ENCODE measurements around the gene MRNIP. TPM values are rescaled to one million over a fixed set of nuclear protein-coding genes. Genes with fewer than 3 reads are reported as not detected.

The MRNIP gene
- total and polyA plus RNA-seq, 2 of the 8 experiments (the other 6 are each of a cell fraction or from before 2014, with no cell fraction given), result 29.6 TPM

DNA sequence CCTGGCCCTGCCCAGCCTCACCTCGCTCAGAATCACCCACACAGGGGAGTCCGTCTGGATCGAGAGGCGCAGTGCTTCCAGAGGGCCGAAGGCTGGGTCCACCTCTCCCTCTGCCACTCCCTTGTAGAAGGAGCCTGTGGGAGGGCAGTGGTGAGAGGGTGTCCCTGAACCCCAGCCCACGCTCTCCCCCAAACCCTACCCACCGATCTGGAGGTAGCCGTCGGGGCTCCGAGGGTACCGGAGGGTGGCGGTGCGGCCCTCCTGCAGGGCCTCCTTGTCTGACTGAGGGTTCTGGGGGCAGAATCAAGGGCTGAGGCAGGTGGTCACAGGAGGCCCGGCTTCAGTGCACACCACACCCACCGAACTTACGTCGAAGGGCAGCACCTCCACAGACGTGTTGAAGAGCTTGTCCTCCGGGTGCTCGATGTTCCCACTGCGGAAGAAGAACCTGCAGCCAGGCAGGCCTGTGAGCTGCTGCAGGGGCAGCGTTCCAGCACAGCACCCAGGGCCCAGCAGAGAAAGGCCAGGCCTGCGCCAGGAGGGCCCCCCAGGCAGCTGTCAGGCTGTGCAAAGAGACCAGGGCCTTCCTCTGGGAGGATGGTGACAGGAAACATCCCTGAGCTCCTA lies 60.4 kb downstream of the MRNIP start:
- Histone ChIP-seq H3K23me2 (ENCODE audit: low read depth, low read length) (peaks cover 7% of the 10 kb centered on the region), H3K9ac (replicated peaks in 1 of 4; ENCODE audit: extremely low read depth in 1 of 4, low read depth in 3 of 4, low read length in 3 of 4) (no peak overlapping the region), H2BK120ac (replicated peaks; ENCODE audit: low read depth, low read length) (no peak overlapping the region), H4K5ac (ENCODE audit: insufficient read length, low read depth, low read length) (no peak overlapping the region), H4K8ac (ENCODE audit: extremely low read depth, insufficient read depth, low read length) (peak overlapping the region; percentile 74; the same call in 1 of the 2 replicates), H2BK15ac (ENCODE audit: low read length) (no peak overlapping the region), H3K4ac (replicated peaks; ENCODE audit: insufficient read length, low read depth, low read length) (no peak overlapping the region), H3K9me3 (ENCODE audit: insufficient read depth in 2 of 2, low read depth in 1 of 2, low read length in 1 of 2) (no peaks in the 10 kb centered on the region), H3K27me3 (replicated peaks in 1 of 4; ENCODE audit: control insufficient read depth in 3 of 4, extremely low read depth in 1 of 4, insufficient read depth in 3 of 4, low read length in 3 of 4) (peaks cover 0 to 2% (median 0%) of the 10 kb centered on the region in 4 experiments; a peak in 1 of 7 replicates), H3K79me2 (ENCODE audit: control insufficient read depth in 1 of 2, insufficient read depth in 2 of 2, low read length in 2 of 2) (no peaks in the 10 kb centered on the region), H3K18ac (ENCODE audit: extremely low read depth, low read length) (no peak overlapping the region), H2BK20ac (ENCODE audit: low read length) (no peak overlapping the region), H2BK5ac (ENCODE audit: low read depth, low read length) (no peak overlapping the region), H3K36me3 (ENCODE audit: control insufficient read depth in 2 of 4, insufficient read depth in 4 of 4, low read length in 3 of 4) (peaks cover 12 to 31% (median 27%) of the 10 kb centered on the region in 4 experiments), H4K91ac (replicated peaks; ENCODE audit: insufficient read length, low read length) (no peak overlapping the region), H3K4me3 (ENCODE audit: extremely low read depth in 1 of 4, insufficient read depth in 2 of 4, low read depth in 3 of 4, low read length in 4 of 4) (no peak overlapping the region), H3K4me2 (ENCODE audit: insufficient read depth in 1 of 2, low read depth in 2 of 2, low read length in 2 of 2) (no peak overlapping the region), H2AK5ac (ENCODE audit: low read depth, low read length) (no peak overlapping the region), H3K56ac (replicated peaks; ENCODE audit: insufficient read length, low read depth, low read length) (no peak overlapping the region), H3K79me1 (ENCODE audit: low read depth, low read length) (no peaks in the 10 kb centered on the region; the same call in 1 of the 2 replicates), H2BK12ac (ENCODE audit: low read depth, low read length) (no peak overlapping the region), H3K23ac (ENCODE audit: insufficient read length) (no peak overlapping the region), H2AFZ (ENCODE audit: low read length) (no peak overlapping the region), H3K14ac (ENCODE audit: insufficient read length) (no peak overlapping the region), H3K4me1 (replicated peaks in 1 of 4; ENCODE audit: control insufficient read depth in 3 of 4, insufficient read depth in 4 of 4, low read length in 3 of 4) (peaks cover 0 to 25% (median 23%) of the 10 kb centered on the region in 4 experiments; a peak in 6 of 7 replicates), H3K27ac (ENCODE audit: low read depth, low read length) (no peak overlapping the region), H4K20me1 (replicated peaks in 1 of 2; ENCODE audit: control insufficient read depth in 1 of 2, insufficient read depth in 2 of 2, low read length in 2 of 2) (peaks cover 8 to 20% of the 10 kb centered on the region in 2 experiments)
- FAIRE-seq, result no peak
- POLR2A ChIA-PET (ENCODE audit: partially characterized antibody), result interaction anchor here (0.8 to 16.9 kb wide), 11 partner anchors 8 to 117 kb away, joined by 3 to 207 read pairs (median 4); partner anchors contain the start of genes CBY3, MGAT4B and SQSTM1
- DNase-seq (ENCODE audit: low read depth in 1 of 2, low spot score in 2 of 2), result no peak
- WGBS, 2 experiments (ENCODE audit: extremely low coverage in 1 of 2, insufficient coverage in 1 of 2, insufficient read length in 1 of 2, insufficient replicate concordance in 2 of 2, low coverage in 1 of 2, low lambda C conversion rate in 2 of 2, missing lambda C conversion rate in 1 of 2), result 97% methylated on average over 14 of the region's 23 CpGs; no CpG with 5 or more reads in 1 of the 2 experiments
- CTCF ChIA-PET (ENCODE audit: partially characterized antibody), result interaction anchor here (0.5 to 2.4 kb wide), 8 partner anchors 9 to 135 kb away, joined by 3 to 6 read pairs (median 4); partner anchors contain the start of gene SQSTM1
- TF ChIP-seq TEAD4 (IDR thresholded peaks at IDR 0.05; ENCODE audit: low read depth, low read length), result no peak
- TF ChIP-seq CBX5 (IDR thresholded peaks at IDR 0.05; ENCODE audit: low read depth, low read length), result no peak
- no peak for TF ChIP-seq SP1 (IDR thresholded peaks at IDR 0.05; ENCODE audit: low read depth, low read length)
- TF ChIP-seq RXRA (IDR thresholded peaks at IDR 0.05; ENCODE audit: insufficient read depth, low read depth, low read length), result no peak
- TF ChIP-seq HDAC2 (IDR thresholded peaks at IDR 0.05; ENCODE audit: borderline replicate concordance in 1 of 2, low read depth in 2 of 2, low read length in 2 of 2), result no peak
- TF ChIP-seq KDM1A (IDR thresholded peaks at IDR 0.05; ENCODE audit: borderline replicate concordance, low read length), result no peak
- TF ChIP-seq ZNF274 (IDR thresholded peaks at IDR 0.05; ENCODE audit: borderline replicate concordance, extremely low read depth, low read length), result no peak

All from H1 (cell line).